C4-2B (cell line): ENCODE results near the gene HECA.

ENCODE experiments used
- CTCF ChIP-seq: fragments of 450-650 bp; conservative IDR thresholded peaks from 2 replicates; pipeline ENCODE4 v1.5.1; 2017; ENCODE audit warnings: mild to moderate bottlenecking
- ZFX ChIP-seq: fragments of 450-650 bp; IDR thresholded peaks from 2 replicates; pipeline ENCODE4 v1.6.1; 2017

GRCh38 chr6:139156102-139156501, 21.2 kb downstream of the HECA start:
- TF ChIP-seq CTCF, result no peak
- TF ChIP-seq ZFX, result no peak
